Neuronal stem cell (in vitro differentiated cells): ENCODE measurements around the gene OR2T2.
"Not testable (repeated sequence)": the region's sequence is repeated elsewhere in the genome, so short reads cannot be mapped to it uniquely, and the experiment has no call there.

Source experiments
- DNase-seq: peaks from one replicate; pipeline ENCODE4 v3.0.0-alpha.2; 2013; ENCODE audit warnings: low spot score
- H2AFZ ChIP-seq: one replicate; pipeline ENCODE4 v1.6.1; 2013; ENCODE audit warnings: mild to moderate bottlenecking, low read length, inconsistent platforms
- H2AK5ac ChIP-seq: 2 replicates; pipeline ENCODE4 v1.6.1; 2013; ENCODE audit warnings: low read depth, mild to moderate bottlenecking, inconsistent platforms, low read length, moderate library complexity, mixed read lengths
- H2BK120ac ChIP-seq: 2 replicates; pipeline ENCODE4 v1.6.1; 2013; ENCODE audit warnings: low read depth, mild to moderate bottlenecking, inconsistent platforms, low read length, moderate library complexity, mixed read lengths
- H2BK12ac ChIP-seq: one replicate; pipeline ENCODE4 v1.6.1; 2013; ENCODE audit warnings: low read length, inconsistent platforms
- H2BK15ac ChIP-seq: 2 replicates; pipeline ENCODE4 v1.6.1; 2013; ENCODE audit warnings: mild to moderate bottlenecking, low read length, inconsistent platforms, mixed read lengths
- H2BK5ac ChIP-seq: one replicate; pipeline ENCODE4 v1.6.1; 2013; ENCODE audit warnings: inconsistent platforms, mild to moderate bottlenecking, low read length, moderate library complexity
- H3K14ac ChIP-seq: one replicate; pipeline ENCODE4 v1.6.1; 2013; ENCODE audit warnings: low read length, inconsistent platforms
- H3K18ac ChIP-seq: 2 replicates; pipeline ENCODE4 v1.6.1; 2013; ENCODE audit warnings: low read length, inconsistent platforms
- H3K23ac ChIP-seq: 2 replicates; pipeline ENCODE4 v1.6.1; 2013; ENCODE audit warnings: low read depth, mild to moderate bottlenecking, mixed read lengths, low read length, inconsistent platforms; ENCODE audit not compliant: poor library complexity
- H3K27ac ChIP-seq: replicated peaks from 3 replicates; pipeline ENCODE4 v1.5.1; 2013; ENCODE audit warnings: low read length, inconsistent platforms
- H3K27me3 ChIP-seq, 3 experiments: 2 replicates each; pipeline ENCODE4 v1.6.1; 2013; ENCODE audit warnings: low read length in 3 of 3, mild to moderate bottlenecking in 2 of 3, inconsistent platforms in 1 of 3, low read depth in 1 of 3, mixed read lengths in 1 of 3, moderate library complexity in 1 of 3; ENCODE audit not compliant: control insufficient read depth in 3 of 3, insufficient read depth in 3 of 3
- H3K36me3 ChIP-seq, 2 donors: replicated peaks in 1 of 2; 2 replicates each; pipeline ENCODE4 v1.6.1; 2013; ENCODE audit warnings: low read length in 2 of 2; ENCODE audit not compliant: control insufficient read depth in 2 of 2, insufficient read depth in 2 of 2
- H3K4ac ChIP-seq: 2 replicates; pipeline ENCODE4 v1.6.1; 2013; ENCODE audit warnings: inconsistent platforms, mild to moderate bottlenecking, low read length, moderate library complexity
- H3K4me1 ChIP-seq, 2 donors: 1 replicate in 1 of 2; 2 replicates in 1 of 2; pipeline ENCODE4 v1.6.1; 2013; ENCODE audit warnings: low read length in 2 of 2, low read depth in 1 of 2; ENCODE audit not compliant: control insufficient read depth in 2 of 2, insufficient read depth in 1 of 2
- H3K4me2 ChIP-seq: one replicate; pipeline ENCODE4 v1.6.1; 2013; ENCODE audit warnings: mild to moderate bottlenecking, low read length, inconsistent platforms; ENCODE audit not compliant: insufficient read depth, poor library complexity, severe bottlenecking
- H3K4me3 ChIP-seq, 2 donors: 2 replicates each; pipeline ENCODE4 v1.5.1; 2013; ENCODE audit warnings: low read length in 2 of 2, mild to moderate bottlenecking in 2 of 2, inconsistent platforms in 1 of 2, moderate library complexity in 1 of 2
- H3K79me1 ChIP-seq: one replicate; pipeline ENCODE4 v1.6.1; 2013; ENCODE audit warnings: low read depth, mild to moderate bottlenecking, inconsistent platforms, low read length, moderate library complexity
- H3K9ac ChIP-seq: one replicate; pipeline ENCODE4 v1.6.1; 2013; ENCODE audit warnings: mild to moderate bottlenecking, low read depth, low read length, inconsistent platforms; ENCODE audit not compliant: poor library complexity
- H3K9me3 ChIP-seq, 2 donors: replicated peaks in 1 of 2; 2 replicates each; pipeline versions ENCODE3 to v1.6.1; 2013; ENCODE audit warnings: low read length in 2 of 2, mild to moderate bottlenecking in 2 of 2, inconsistent platforms in 1 of 2, low read depth in 1 of 2, mixed read lengths in 1 of 2, moderate library complexity in 1 of 2; ENCODE audit not compliant: control insufficient read depth in 2 of 2, insufficient read depth in 1 of 2
- H4K8ac ChIP-seq: one replicate; pipeline ENCODE4 v1.6.1; 2013; ENCODE audit warnings: low read depth, mild to moderate bottlenecking, inconsistent platforms, low read length, moderate library complexity
- H4K91ac ChIP-seq: one replicate; pipeline ENCODE4 v1.6.1; 2013; ENCODE audit warnings: low read length, low read depth, mild to moderate bottlenecking, inconsistent platforms; ENCODE audit not compliant: poor library complexity
- WGBS, 2 donors: extraction: QIAGEN DNeasy Blood & Tissue Kit; methylation state at CpG; one replicate each; pipeline ENCODE4 v1.1.7; 2013; ENCODE audit warnings: missing lambda C conversion rate in 2 of 2, mixed read lengths in 1 of 2; ENCODE audit not compliant: insufficient read length in 2 of 2, insufficient replicate concordance in 1 of 2; ENCODE audit errors: extremely low coverage in 2 of 2; 5-methylcytosine and 5-hydroxymethylcytosine counted together

The OR2T2 gene

DNA sequence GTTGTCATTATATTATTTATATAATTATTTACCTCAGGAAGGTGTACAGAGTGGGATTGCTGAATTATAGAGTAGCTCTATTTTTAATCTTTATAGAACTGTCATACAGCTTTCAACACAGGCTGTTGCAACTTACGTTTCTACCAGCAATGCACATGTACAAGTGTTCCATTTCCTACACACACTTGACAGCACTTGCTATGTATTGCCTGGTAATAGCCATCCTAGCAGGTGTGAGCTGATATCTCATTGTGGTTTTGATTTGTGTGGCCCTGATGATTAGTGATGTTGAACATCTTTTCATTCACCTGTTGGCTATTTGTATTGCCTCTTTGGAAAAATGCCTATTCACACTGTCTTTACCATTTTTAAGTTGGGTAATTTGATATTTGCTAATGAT is 30.2 kb downstream of the OR2T2 start:
- not testable (repeated sequence) for H3K4me3 ChIP-seq, H3K36me3 ChIP-seq, H2BK120ac ChIP-seq, H3K9me3 ChIP-seq, H3K79me1 ChIP-seq, H3K14ac ChIP-seq, H3K4me2 ChIP-seq, H3K18ac ChIP-seq, H3K4ac ChIP-seq, H2BK12ac ChIP-seq, H4K91ac ChIP-seq, H3K27me3 ChIP-seq, DNase-seq, H3K27ac ChIP-seq, H3K9ac ChIP-seq, H2BK5ac ChIP-seq, H4K8ac ChIP-seq, H2AK5ac ChIP-seq, H3K4me1 ChIP-seq, H3K23ac ChIP-seq, H2AFZ ChIP-seq, H2BK15ac ChIP-seq
- no CpG with 5 or more reads among the region's 1 CpG for WGBS, 2 donors

DNA sequence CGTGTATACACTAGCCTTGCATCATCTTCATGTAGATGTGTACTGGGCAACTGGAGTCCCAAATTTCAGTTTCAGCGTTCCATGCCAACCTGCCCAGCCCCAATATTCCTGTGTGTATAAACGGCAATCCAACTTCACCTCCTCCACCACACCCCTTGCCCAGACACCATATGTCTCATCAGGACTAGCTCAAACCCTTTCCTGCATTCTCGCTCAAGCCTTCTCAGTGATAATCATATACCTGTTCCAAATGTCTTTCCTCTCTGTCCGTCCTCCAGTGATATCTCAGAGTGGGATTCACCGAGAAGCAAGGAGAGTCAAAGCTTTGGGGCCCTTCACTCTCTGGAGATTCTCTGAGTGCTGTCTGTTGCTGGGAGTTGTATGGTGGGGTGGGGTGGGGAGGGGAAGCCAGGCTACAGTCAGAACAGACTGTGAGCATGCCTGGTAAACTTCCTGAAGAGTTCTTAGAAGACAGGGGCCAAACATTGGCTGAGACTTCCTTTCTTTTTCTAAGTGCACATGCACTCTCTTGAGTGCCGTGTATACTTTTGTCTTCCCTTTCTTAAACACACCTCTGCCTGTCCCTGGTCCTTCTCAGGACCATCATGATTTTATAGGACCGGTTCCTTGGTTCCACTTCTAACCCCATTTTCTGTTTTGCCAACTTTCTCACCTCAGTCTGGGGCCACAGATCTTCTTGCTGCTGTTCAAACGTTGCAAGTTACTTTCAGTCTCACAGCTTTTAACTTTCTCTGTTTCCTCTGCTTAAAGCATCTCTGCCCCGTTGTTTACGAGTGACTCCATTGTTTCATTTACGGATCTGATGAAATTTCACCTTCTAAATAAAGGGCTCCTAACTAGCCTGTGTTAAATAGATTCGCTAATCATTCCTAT is 36.5 kb downstream of the OR2T2 start:
- not testable (repeated sequence) for H3K4me2 ChIP-seq, H2AFZ ChIP-seq, H2BK120ac ChIP-seq, H3K18ac ChIP-seq, H3K23ac ChIP-seq, H3K14ac ChIP-seq, H4K8ac ChIP-seq, H3K4me1 ChIP-seq, H3K79me1 ChIP-seq, H2BK15ac ChIP-seq, H3K9me3 ChIP-seq, H3K27ac ChIP-seq, H3K9ac ChIP-seq, DNase-seq, H3K36me3 ChIP-seq, H3K27me3 ChIP-seq, H3K4me3 ChIP-seq, H4K91ac ChIP-seq, H3K4ac ChIP-seq, H2BK12ac ChIP-seq, H2BK5ac ChIP-seq, H2AK5ac ChIP-seq
- WGBS, 2 donors, result no CpG with 5 or more reads among the region's 13 CpGs

DNA sequence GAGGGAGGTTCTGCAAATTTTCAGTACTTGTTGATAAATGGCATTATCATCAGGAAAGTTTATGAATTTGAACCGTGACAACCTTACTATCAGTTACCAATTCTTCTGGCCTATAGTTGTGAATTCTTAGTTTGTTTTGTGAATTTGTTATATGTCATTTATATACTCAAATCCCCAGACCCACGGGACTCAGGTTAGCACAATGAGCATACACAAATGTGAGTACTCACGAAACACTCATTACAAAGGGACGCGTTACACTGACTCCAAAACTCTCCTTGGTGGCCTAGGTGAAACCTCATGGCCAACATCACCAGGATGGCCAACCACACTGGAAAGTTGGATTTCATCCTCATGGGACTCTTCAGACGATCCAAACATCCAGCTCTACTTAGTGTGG is 42.9 kb downstream of the OR2T2 start, which contains the start of gene OR2T5:
OR2T5 (plus strand) TSS at position 301 of the 400 bp plus-strand sequence; CDS start at position 301, 0 bp downstream.
- WGBS, 2 donors, result no CpG with 5 or more reads among the region's 6 CpGs
- H3K23ac ChIP-seq, H3K4ac ChIP-seq, H2BK120ac ChIP-seq, H2BK12ac ChIP-seq, DNase-seq, H2BK5ac ChIP-seq, H2BK15ac ChIP-seq, H3K4me3 ChIP-seq, H3K18ac ChIP-seq, H3K9me3 ChIP-seq, H3K36me3 ChIP-seq, H2AFZ ChIP-seq, H2AK5ac ChIP-seq, H3K79me1 ChIP-seq, H3K4me2 ChIP-seq, H3K14ac ChIP-seq, H3K27ac ChIP-seq, H4K8ac ChIP-seq, H4K91ac ChIP-seq, H3K9ac ChIP-seq, H3K4me1 ChIP-seq, H3K27me3 ChIP-seq: not testable (repeated sequence)

DNA sequence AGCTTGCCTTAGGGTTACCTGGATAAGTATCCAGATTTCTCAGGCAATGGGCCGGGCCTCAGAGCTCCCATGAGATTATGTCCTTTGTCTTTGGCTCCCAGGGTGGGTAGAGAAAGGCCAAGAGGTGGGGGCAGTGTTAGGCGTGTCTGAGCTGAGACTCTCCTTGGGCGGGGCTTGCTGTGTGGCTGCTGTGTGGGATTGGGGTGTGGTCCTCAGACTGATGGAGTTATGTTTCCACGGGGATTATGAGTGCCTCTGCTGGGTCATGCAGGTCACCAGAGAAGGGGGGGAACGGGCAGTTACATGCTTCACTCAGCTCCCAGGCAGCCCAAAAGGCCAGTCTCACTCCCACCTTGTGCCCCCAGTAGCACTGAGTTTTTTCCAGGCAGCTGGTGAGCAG is 51.2 kb downstream of the OR2T2 start:
- not testable (repeated sequence) for H3K79me1 ChIP-seq, H3K27me3 ChIP-seq
- no CpG with 5 or more reads among the region's 5 CpGs for WGBS, 2 donors

More for the DNA sequence above, 51.2 kb downstream of the OR2T2 start:
- not testable (repeated sequence) for H3K18ac ChIP-seq, H2BK15ac ChIP-seq, H4K91ac ChIP-seq, H3K9ac ChIP-seq, H4K8ac ChIP-seq, H3K27ac ChIP-seq, H3K4me2 ChIP-seq, H3K4me1 ChIP-seq, H3K36me3 ChIP-seq, H2BK5ac ChIP-seq, H3K4ac ChIP-seq, H3K14ac ChIP-seq, H2BK120ac ChIP-seq, H3K4me3 ChIP-seq, H2BK12ac ChIP-seq, H2AK5ac ChIP-seq, H3K9me3 ChIP-seq, H2AFZ ChIP-seq, DNase-seq, H3K23ac ChIP-seq
